HUES6 (cell line): Measurements from ENCODE around the gene TBX15.
"Not testable (repeated sequence)": the region's sequence is repeated elsewhere in the genome, so short reads cannot be mapped to it uniquely, and the experiment has no call there.

Experiments used
- H3K27ac ChIP-seq: 2 replicates; pipeline ENCODE4 v1.7.0; 2013; ENCODE audit warnings: low read depth, mild to moderate bottlenecking, low read length, inconsistent platforms
- H3K27me3 ChIP-seq: 2 replicates; pipeline ENCODE4 v1.6.1; 2013; ENCODE audit warnings: low read length; ENCODE audit not compliant: control insufficient read depth, insufficient read depth
- H3K36me3 ChIP-seq: 2 replicates; pipeline ENCODE4 v1.6.1; 2013; ENCODE audit warnings: low read length; ENCODE audit not compliant: control insufficient read depth, insufficient read depth
- H3K4me1 ChIP-seq: 2 replicates; pipeline ENCODE4 v1.6.1; 2013; ENCODE audit warnings: low read length; ENCODE audit not compliant: control insufficient read depth, insufficient read depth
- H3K4me3 ChIP-seq: 2 replicates; pipeline ENCODE4 v1.5.1; 2013; ENCODE audit warnings: low read depth, low read length
- H3K9ac ChIP-seq: one replicate; pipeline ENCODE4 v1.6.1; 2013; ENCODE audit warnings: mild to moderate bottlenecking, low read length
- H3K9me3 ChIP-seq: 2 replicates; pipeline ENCODE4 v1.6.1; 2013; ENCODE audit warnings: low read depth, low read length; ENCODE audit not compliant: control insufficient read depth, insufficient read depth

TBX15 gene

DNA sequence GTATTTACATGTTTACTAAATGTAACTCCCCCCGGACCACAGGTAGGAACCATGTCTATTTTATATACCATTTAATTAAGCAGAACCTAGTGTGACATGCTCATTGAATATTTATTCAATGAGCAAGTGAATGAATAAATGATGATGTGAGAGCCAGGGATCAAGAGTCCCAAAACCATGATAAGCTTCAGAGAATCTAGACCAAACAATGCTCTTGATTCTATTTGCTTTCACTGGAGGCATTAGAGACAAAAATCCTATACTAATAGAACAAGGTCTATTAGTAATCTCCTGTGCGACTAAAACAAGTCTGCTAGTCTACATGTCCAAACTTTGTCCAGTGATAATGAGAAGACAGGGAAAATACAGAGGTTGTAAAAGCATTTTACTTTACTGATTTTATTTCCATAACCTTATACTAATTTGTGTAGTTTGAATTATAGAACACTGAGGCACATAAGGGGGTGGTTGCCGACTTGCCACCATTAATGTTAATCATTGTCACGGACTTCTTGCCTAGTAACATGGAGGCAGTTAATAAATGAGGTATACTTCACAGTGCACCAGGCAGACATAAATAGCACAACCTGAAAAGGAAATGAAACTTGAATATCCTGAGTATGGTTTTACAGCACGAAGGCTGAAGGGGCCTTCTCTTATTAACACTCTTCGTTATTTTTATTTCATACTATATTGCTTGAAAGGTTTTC lies 69.8 kb downstream of the TBX15 start:
- Histone ChIP-seq H3K9ac (no peak overlapping the region), H3K27me3 (no peaks in the 10 kb centered on the region), H3K4me1 (peaks cover 14% of the 10 kb centered on the region), H3K9me3 (no peaks in the 10 kb centered on the region), H3K4me3 (no peak overlapping the region), H3K36me3 (no peaks in the 10 kb centered on the region), H3K27ac (no peak overlapping the region)

DNA sequence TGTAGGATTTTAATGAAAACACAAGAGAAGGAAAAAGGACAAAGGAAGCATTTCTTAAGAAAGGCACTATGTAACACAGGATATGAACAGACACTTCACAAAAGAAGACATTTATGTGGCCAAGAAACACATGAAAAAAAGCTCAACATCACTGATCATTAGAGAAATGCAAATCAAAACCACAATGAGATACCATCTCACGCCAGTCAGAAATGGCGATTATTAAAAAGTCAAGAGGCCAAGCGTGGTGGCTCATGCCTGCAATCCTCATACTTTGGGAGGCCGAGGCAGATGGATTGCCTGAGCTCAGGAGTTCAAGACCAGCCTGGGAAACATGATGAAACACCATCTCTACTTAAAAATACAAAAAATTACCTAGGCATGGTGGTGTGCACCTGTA lies 71.8 kb downstream of the TBX15 start:
- not testable (repeated sequence) for H3K36me3 ChIP-seq, H3K27ac ChIP-seq, H3K27me3 ChIP-seq, H3K4me3 ChIP-seq, H3K9ac ChIP-seq, H3K9me3 ChIP-seq
- peaks cover 14% of the 10 kb centered on the region for H3K4me1 ChIP-seq

DNA sequence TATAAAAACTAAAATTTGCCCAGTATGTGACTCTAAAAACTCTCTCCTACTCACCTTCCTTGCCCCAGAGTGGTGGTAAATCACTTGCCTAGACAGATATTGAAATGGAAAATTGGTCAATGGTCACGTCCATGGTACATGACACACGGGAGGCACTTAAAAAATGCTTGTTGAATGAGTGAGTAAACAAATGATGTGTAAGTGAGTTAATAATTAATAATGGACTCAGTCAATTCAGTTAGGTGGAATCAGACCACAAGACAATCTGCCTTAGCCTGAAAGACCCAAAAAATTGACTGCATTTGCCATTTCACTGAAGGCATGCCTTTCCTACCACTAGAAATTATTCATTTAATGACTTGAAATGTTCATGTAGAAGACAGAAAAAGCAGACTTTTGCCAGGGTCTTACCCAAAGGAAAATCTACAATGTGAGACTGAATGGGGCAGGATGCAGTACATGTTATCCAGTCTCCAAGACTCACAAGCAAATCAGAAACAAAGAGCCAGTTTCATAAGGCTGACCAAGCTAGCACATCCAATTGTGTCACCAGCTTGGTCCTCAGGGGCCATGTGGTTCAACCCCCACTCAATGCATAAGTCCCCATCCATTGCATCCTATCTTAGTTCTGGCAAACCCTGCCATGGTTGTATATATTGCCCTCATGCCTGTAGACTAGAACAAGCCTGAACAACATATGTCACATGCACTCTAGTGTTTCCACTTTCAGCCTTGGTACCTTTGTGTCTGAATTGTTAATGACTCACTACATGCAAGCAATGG lies 73.6 kb downstream of the TBX15 start:
- H3K36me3 ChIP-seq, result no peaks in the 10 kb centered on the region
- H3K4me1 ChIP-seq, result peaks cover 5% of the 10 kb centered on the region; the same call in 1 of the 2 replicates
- H3K4me3 ChIP-seq, result no peak overlapping the region
- no peak overlapping the region for H3K9ac ChIP-seq
- H3K9me3 ChIP-seq, result no peaks in the 10 kb centered on the region
- H3K27me3 ChIP-seq, result no peaks in the 10 kb centered on the region
- H3K27ac ChIP-seq, result no peak overlapping the region

DNA sequence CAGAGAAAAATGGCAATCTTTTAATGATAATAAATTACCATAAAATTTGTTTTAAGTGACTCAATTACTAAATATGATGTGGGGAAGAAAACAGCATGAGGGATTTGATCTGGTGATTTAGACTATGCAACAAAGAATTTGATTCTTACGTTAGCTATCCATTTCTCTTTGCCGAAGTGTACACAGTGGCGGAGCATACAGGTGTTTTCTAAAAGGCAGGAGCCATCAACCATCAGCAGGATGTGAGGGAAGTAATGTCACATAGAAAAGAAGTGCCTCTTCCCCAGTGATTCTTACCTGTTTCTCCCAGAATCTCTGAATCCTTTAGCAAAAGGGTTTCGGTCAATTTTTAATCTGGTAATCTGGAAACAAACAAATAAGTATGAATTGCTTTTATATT lies 74.3 kb downstream of the TBX15 start:
- H3K4me1 ChIP-seq, result no peaks in the 10 kb centered on the region
- H3K27me3 ChIP-seq, result no peaks in the 10 kb centered on the region
- H3K36me3 ChIP-seq, result no peaks in the 10 kb centered on the region
- H3K27ac ChIP-seq, result no peak overlapping the region
- H3K4me3 ChIP-seq, result no peak overlapping the region
- no peak overlapping the region for H3K9ac ChIP-seq
- H3K9me3 ChIP-seq, result no peaks in the 10 kb centered on the region

DNA sequence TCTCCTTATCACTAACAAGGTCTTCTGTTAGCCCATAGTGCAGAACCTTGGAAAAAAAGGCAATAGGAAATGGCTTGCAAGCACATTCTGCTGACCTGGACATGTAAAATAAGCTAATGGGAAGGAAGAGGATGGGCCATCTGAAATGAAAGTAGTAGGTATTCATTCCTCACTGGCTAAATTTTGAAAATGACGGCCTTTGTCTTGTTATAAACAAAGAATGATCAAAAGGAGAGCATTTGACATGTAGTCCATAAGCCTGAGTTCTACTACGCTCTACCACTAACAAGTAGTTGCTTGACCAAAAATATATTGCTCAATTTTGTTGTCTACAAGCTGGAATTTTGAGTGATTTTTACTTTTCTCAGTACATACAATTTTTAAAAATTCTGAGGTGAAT lies 75.6 kb downstream of the TBX15 start:
- no peaks in the 10 kb centered on the region for H3K9me3 ChIP-seq
- H3K4me3 ChIP-seq, result no peak overlapping the region
- no peaks in the 10 kb centered on the region for H3K27me3 ChIP-seq
- no peak overlapping the region for H3K9ac ChIP-seq
- no peak overlapping the region for H3K27ac ChIP-seq
- H3K36me3 ChIP-seq, result no peaks in the 10 kb centered on the region
- H3K4me1 ChIP-seq, result no peaks in the 10 kb centered on the region

DNA sequence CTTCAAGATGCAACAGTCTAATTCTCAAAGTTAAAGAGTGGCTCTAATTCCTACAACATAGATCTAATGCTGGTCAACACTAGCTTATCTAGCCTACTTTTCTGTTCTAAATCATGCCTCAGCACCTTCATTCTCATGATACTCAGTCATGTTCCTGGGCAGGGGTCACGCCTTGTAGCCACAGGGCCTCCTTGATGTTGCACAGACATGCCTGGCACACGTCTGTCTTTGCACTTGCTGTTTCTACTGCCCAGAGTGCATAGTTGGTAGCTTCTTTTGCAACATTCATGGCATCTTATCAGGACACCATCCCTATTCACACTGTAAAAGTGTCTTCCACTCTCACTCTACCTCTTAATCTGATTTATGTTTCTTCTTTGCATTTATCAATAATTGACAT lies 76.6 kb downstream of the TBX15 start:
- no peaks in the 10 kb centered on the region for H3K27me3 ChIP-seq
- no peak overlapping the region for H3K9ac ChIP-seq
- H3K9me3 ChIP-seq, result no peaks in the 10 kb centered on the region
- no peaks in the 10 kb centered on the region for H3K4me1 ChIP-seq
- H3K36me3 ChIP-seq, result no peaks in the 10 kb centered on the region
- H3K27ac ChIP-seq, result no peak overlapping the region
- no peak overlapping the region for H3K4me3 ChIP-seq

DNA sequence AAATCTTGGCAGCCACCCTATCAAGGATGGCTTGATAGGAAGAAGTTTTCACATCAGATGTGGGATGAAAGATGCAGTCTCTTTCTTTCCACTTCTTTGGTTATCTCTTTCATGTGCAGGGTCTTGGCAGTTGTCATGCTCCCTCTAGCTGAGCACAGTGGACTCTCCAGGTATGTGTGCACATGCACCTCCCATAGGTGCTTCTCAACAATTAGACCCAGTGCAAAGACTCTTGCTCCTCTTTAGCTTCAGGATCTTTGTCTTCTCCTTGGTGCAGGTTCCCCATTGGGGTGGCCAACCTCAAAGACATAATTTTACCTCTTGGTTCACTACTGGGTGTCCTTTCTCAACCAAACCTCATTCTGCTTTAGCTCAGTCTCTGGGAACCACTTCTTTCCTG lies 80.7 kb downstream of the TBX15 start:
- Histone ChIP-seq H3K27ac (no peak overlapping the region), H3K27me3 (no peaks in the 10 kb centered on the region), H3K36me3 (no peaks in the 10 kb centered on the region), H3K9ac (no peak overlapping the region), H3K4me3 (no peak overlapping the region), H3K9me3 (no peaks in the 10 kb centered on the region), H3K4me1 (no peaks in the 10 kb centered on the region)

DNA sequence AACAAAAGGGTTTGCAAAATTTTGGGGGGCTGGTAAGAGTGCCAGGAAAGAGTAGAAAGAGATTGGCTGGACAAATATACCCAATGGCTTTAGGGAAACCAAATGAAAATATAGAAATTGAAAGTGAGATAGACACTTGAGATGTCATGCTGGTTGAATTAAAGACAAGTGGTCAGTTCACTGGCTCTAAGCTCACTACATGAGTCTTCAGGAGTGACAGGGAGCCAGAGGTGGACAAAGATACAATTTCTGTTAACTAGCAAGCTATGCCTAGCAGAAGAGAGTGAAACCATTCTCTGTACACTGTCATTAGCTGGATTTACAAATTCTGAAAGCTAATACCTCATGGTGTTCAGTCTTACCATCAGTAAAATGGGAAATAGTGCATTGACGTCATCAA lies 82.5 kb downstream of the TBX15 start:
- Histone ChIP-seq H3K9me3 (no peaks in the 10 kb centered on the region), H3K27me3 (no peaks in the 10 kb centered on the region), H3K36me3 (no peaks in the 10 kb centered on the region), H3K4me3 (no peak overlapping the region), H3K27ac (no peak overlapping the region), H3K4me1 (no peaks in the 10 kb centered on the region), H3K9ac (no peak overlapping the region)

DNA sequence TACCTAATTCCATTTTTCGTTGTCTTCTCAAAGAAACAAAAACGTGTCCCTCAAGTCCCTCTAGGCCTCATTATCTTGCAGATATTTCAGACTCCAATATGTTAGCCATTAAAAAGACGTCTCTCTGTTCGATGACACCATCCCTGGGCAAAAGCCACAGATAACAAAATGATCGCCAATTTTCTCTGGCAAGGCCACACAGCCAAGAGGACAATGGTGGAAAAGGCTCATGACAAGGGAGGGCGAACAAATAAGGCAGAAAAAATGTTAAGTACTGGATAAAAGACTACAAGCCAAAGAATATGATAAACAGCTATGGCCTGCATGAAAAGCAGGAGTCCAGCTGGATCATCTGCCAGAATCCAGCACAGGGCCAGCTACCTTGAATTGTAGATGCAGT lies 82.9 kb downstream of the TBX15 start:
- Histone ChIP-seq H3K4me1 (no peaks in the 10 kb centered on the region), H3K36me3 (no peaks in the 10 kb centered on the region), H3K9ac (no peak overlapping the region), H3K9me3 (no peaks in the 10 kb centered on the region), H3K27ac (no peak overlapping the region), H3K4me3 (no peak overlapping the region), H3K27me3 (no peaks in the 10 kb centered on the region)

DNA sequence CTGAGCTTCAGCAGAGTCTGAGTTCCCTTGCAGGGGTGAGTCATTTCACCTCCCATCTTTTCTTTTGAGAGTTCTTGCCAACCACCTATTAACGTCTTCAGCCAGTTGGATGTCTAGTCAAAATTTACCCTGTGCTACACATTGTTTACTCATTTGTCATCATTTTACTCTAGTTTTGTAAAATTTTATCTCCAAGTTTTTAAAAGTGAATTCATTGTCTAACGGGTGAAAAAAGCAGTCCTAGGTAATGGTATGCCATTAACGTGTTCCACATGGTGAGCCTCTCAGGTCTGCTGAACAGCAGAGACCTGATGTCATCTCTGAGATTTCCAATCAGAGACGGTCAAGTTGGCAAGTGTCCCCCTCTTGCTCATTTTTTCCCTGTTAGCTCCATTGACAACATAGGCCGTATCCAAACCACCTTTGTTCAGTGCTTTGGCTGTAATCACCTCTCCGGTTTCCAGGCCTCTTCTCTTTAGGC lies 85.4 kb downstream of the TBX15 start:
- Histone ChIP-seq H3K36me3 (no peaks in the 10 kb centered on the region), H3K4me1 (no peaks in the 10 kb centered on the region), H3K9ac (no peak overlapping the region), H3K9me3 (no peaks in the 10 kb centered on the region), H3K27me3 (no peaks in the 10 kb centered on the region), H3K27ac (no peak overlapping the region), H3K4me3 (no peak overlapping the region)

DNA sequence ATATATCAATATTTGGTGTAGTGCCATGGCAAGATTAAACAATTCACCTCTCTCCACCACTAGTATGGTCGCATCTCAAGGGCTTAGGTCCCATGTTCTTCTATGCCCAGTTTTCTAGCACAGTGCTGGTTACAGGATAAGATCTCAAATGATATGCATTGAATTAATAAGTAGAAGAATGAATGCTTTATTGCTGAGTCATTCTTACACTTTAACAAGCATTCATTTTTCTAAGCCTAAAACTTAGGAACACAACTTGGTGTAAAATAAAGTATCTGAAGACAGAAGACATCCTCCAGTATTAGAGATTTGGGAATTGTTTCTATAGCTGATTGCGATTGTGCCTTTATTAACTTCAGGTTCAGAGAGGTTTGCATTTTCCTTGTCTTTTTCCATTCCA lies 85.8 kb downstream of the TBX15 start:
- Histone ChIP-seq H3K9ac (no peak overlapping the region), H3K27ac (no peak overlapping the region), H3K9me3 (no peaks in the 10 kb centered on the region), H3K4me3 (no peak overlapping the region), H3K36me3 (no peaks in the 10 kb centered on the region), H3K4me1 (no peaks in the 10 kb centered on the region), H3K27me3 (no peaks in the 10 kb centered on the region)
